CD4-positive, alpha-beta T cell treated with Interleukin-15 for 4 hours (primary cell): ENCODE data around the gene TRMT13.

ENCODE experiments used
- DNase-seq: peaks from one replicate; pipeline ENCODE4 v3.0.0-alpha.2; 2020; ENCODE audit warnings: low spot score

Gene TRMT13

GRCh38 chr1:100132566-100133477 lies at the start of gene TRMT13, which contains the start of gene SASS6:
Gene TRMT13, plus strand, starts transcription at chr1:100133163. Its CDS starts 6 bp downstream, at chr1:100133169.
Gene SASS6, minus strand, starts transcription at chr1:100132930. Its CDS starts 116 bp downstream, at chr1:100132814.
- peak; percentile 96 for DNase-seq

- DNase-seq = no peak
Observed at GRCh38 chr1:100087396-100087795, 45.6 kb upstream of the TRMT13 start.

- DNase-seq = no peak
Observed at GRCh38 chr1:100089082-100089481, 43.9 kb upstream of the TRMT13 start.

- no peak for DNase-seq
Observed at GRCh38 chr1:100090471-100090870, 42.5 kb upstream of the TRMT13 start.

GRCh38 chr1:100100202-100100601 lies 32.8 kb upstream of the TRMT13 start:
- no peak for DNase-seq

GRCh38 chr1:100101564-100101963 lies 31.4 kb upstream of the TRMT13 start:
- DNase-seq = no peak

- no peak for DNase-seq
Observed at GRCh38 chr1:100107696-100108095, 25.3 kb upstream of the TRMT13 start.

GRCh38 chr1:100109554-100110066 lies 23.4 kb upstream of the TRMT13 start:
- no peak for DNase-seq

GRCh38 chr1:100115524-100115923 lies 17.4 kb upstream of the TRMT13 start:
- DNase-seq = no peak

- no peak for DNase-seq
Observed at GRCh38 chr1:100122177-100122576, 10.8 kb upstream of the TRMT13 start.

- no peak for DNase-seq
Observed at GRCh38 chr1:100127226-100127625, 5.7 kb upstream of the TRMT13 start.

- DNase-seq = no peak
Observed at GRCh38 chr1:100130552-100131077, 2.3 kb upstream of the TRMT13 start.

- DNase-seq = no peak
Observed at GRCh38 chr1:100131623-100132022, 1.3 kb upstream of the TRMT13 start.

GRCh38 chr1:100134872-100135271 lies 1.9 kb downstream of the TRMT13 start:
- no peak for DNase-seq

GRCh38 chr1:100137602-100138001 lies 4.6 kb downstream of the TRMT13 start:
- no peak for DNase-seq

- no peak for DNase-seq
Observed at GRCh38 chr1:100141192-100141591, 8.2 kb downstream of the TRMT13 start.

GRCh38 chr1:100142343-100142742 lies 9.4 kb downstream of the TRMT13 start:
- no peak for DNase-seq

GRCh38 chr1:100145116-100145515 lies 12.2 kb downstream of the TRMT13 start:
- DNase-seq = no peak

- no peak for DNase-seq
Observed at GRCh38 chr1:100146958-100147357, 14.0 kb downstream of the TRMT13 start.

- DNase-seq = no peak
Observed at GRCh38 chr1:100147875-100148274, 14.9 kb downstream of the TRMT13 start.

- DNase-seq = no peak
Observed at GRCh38 chr1:100151679-100152078, 18.7 kb downstream of the TRMT13 start.

GRCh38 chr1:100152271-100152670 lies 19.3 kb downstream of the TRMT13 start:
- DNase-seq = no peak

- DNase-seq = no peak
Observed at GRCh38 chr1:100162881-100163280, 29.9 kb downstream of the TRMT13 start.
